ENCODE measurements around the gene CXCL5.
"Not testable (repeated sequence)": the region's sequence is repeated elsewhere in the genome, so short reads cannot be mapped to it uniquely, and the experiment has no call there.

Gene CXCL5

DNA sequence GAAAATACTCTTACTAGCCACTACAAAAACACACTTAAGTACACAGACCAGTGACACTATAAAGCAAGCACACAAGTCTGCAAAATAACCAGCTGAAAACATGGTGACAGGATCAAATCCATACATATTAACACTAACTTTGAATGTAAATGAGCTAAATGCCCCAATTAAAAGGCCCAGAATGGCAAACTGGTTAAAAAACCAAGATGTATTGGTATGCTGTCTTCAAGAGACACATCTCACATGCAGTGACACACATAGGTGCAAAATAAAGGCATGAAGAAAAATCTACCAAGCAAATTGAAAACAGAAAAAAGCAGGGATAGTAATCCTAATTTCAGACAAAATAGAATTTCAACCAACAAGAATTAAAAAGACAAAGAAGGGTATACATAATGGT, 27.5 kb downstream of the CXCL5 start:
- no peak for DNase-seq (ENCODE audit: low read depth in 2 of 2)

DNA sequence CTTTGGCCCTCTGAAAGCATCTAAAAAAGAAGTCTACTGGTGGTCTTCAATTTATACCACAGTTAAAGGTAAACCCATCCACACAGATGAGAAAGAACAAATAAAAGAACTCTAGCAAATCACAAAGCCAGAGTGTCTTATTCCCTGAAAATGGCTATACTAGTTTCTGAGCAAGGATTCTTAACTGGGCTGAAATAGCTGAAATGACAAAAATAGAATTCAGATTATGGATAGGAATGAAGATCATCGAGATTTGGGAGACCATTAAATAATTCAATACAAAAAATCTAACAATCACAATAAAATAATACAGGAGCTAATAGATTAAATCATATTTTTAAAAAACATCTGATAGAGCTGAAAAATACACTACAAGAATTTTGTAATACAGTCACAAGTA, 28.5 kb downstream of the CXCL5 start:
- no peak for DNase-seq (ENCODE audit: low read depth in 2 of 2)

DNA sequence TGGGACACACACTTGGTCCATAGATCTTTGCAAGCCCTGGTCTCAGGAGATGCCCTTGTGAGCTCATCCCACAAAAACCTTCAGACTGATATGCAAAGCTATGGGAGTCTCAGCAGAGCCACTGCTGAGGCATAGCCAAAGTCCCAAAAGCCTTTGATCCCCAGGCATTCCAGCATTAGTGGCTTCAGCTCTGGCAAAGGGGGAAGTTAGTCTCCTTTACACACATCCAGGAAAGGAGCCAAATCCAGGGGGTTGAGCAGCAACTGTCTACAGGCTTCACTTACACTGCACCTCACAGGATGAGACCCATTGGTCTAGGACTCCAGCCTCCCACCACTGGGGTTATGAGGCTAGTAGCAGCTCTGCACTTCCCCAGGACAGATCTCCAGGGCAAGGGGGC, 30.6 kb downstream of the CXCL5 start:
- no peak for DNase-seq (ENCODE audit: low read depth in 2 of 2)

- DNase-seq (ENCODE audit: low read depth in 2 of 2), result no peak
These were observed 33.4 kb downstream of the CXCL5 start for GRCh38 chr4:73964862-73965611.

DNA sequence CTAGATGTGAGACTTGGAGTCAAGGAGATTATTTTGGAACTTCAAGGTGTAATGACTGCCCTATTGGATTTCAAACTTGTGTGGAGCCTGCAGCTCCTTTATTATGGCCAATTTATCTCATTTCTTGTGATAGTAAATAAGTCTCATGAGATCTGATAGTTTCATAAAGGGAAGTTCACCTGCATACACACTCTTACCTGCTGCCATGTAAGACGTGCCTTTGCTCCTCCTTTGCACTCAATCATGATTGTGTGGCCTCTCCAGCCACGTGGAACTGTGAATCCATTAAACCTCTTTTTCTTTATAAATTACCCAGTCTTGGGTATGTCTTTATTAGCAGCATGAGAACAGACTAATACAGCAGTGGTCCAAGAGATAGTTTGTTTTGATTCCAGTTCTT, 35.8 kb downstream of the CXCL5 start:
- no peak for DNase-seq (ENCODE audit: low read depth in 2 of 2)

GRCh38 chr4:73959041-73959440, 39.4 kb downstream of the CXCL5 start:
- DNase-seq (ENCODE audit: low read depth in 2 of 2), result not testable (repeated sequence)

GRCh38 chr4:73952352-73952751, 46.1 kb downstream of the CXCL5 start:
- no peak for DNase-seq (ENCODE audit: low read depth in 2 of 2)

DNA sequence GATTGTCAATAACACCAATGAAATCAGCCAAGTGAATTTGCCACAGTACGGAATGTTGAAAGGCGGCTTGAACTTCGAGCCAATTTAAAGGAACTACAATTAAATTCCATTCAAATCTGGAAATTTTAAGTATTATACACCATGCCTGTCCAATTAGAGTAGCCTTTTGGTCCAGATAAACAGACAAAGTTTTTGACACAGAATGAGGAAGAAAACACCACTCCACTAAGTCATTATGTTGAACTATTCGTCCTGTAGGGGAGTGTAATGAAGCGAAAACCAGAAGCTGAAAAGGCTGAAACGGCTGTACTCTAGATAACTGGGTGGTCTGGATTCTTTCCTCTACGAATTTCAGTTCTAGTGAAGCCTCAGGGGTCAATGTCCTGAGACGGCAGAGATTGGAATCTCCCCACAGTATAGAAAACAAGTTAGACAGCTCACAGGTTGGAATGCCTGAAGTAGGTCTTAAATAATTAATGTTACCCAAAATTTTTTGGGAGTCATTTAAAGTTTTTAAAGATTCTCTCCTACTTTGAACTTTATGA, 48.0 kb downstream of the CXCL5 start:
- not testable (repeated sequence) for DNase-seq (ENCODE audit: low read depth in 2 of 2)

- DNase-seq (ENCODE audit: low read depth in 2 of 2), result no peak
These were observed 49.3 kb downstream of the CXCL5 start for GRCh38 chr4:73948990-73949706.

DNA sequence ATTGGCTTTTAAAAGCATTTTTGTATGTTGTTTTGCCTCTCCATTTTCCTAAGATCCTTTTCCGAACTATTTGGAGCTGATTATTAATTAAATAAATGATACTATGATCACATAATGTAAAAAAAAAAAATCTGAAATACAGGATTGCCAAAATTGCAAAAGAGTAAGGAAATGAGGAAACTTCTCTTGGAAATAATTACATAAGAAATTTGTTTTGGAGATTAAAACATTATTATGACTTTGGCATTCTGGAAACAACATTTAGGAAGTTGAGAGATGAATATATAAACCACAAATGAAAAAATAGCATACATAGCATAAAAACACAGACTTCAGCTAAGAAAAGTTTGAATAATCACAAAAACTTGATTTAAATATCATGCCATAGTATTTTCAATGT, 50.2 kb downstream of the CXCL5 start:
- no peak for DNase-seq (ENCODE audit: low read depth in 2 of 2)

DNA sequence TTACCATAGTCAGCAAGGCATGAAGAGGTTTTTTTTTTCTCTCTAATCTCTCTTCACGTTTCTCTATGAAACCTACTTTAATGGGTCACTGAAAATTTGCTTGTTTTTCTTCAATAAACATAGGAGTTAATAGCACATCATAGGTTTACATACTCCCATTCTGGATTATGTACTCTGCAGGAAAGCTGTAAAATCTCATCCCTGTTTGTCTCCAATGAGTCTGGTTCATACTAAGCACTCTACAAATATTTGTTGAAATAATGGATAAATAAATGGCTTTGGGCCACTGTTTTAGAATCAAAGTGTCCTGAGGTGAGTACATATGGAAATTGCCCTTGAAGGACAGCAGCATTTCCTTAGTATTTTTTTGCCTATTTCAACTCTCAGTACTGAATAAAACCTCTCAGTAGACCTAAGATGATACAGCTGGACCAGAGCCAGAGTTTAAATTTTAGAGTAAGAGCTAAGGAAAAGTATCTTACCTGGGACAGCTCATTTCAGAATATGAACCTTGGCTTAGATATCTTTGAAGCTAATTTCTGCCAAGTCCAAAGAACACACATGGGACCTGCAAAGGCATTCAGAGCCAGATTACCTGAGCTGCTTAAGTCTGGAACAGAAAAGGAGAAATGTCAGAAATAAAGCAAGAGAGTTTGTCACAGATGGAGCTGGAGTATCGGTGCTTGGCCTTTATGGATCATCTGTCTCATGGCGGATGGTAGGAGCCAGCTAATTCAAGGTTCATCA, 51.1 kb downstream of the CXCL5 start:
- no peak for DNase-seq (ENCODE audit: low read depth in 2 of 2)

GRCh38 chr4:73945674-73946449, 52.6 kb downstream of the CXCL5 start:
- DNase-seq (ENCODE audit: low read depth in 2 of 2), result no peak

All from stimulated activated CD4-positive, alpha-beta T cell treated with anti-CD3 and anti-CD28 coated beads, Interleukin-4, amount 100 ng/mL, for 48 hours (primary cell).